Activated CD8-positive, alpha-beta T cell treated with anti-CD3 and anti-CD28 coated beads for 36 hours (primary cell): ENCODE results near the gene SLC46A3. TPM values are rescaled to one million over a fixed set of nuclear protein-coding genes. Genes with fewer than 3 reads are reported as not detected.
"Not testable (repeated sequence)": the region's sequence is repeated elsewhere in the genome, so short reads cannot be mapped to it uniquely, and the experiment has no call there.

ENCODE experiments used
- ATAC-seq: fragments of 200-7000 bp; cut with Tn5 transposase; one replicate; pipeline ENCODE4 v1.10.0; 2021; ENCODE audit warnings: mild to moderate bottlenecking, moderate library complexity
- CTCF ChIA-PET: fragments of 350-600 bp; sonication (Branson Sonifier 250); formaldehyde crosslinking; loops from one replicate; lab custom pipeline; 2021; ENCODE audit warnings: antibody characterized with exemption; lab: Charles Lee
- POLR2A ChIA-PET: fragments of 350-600 bp; sonication (Branson Sonifier 250); formaldehyde crosslinking; loops from one replicate; lab custom pipeline; 2021; ENCODE audit warnings: antibody characterized with exemption; lab: Charles Lee
- DNase-seq: peaks from one replicate; pipeline ENCODE4 v3.0.0-alpha.2; 2020
- H3K27ac Mint-ChIP-seq: one replicate; pipeline ENCODE4 v1.8.0; 2021; ENCODE audit warnings: mild to moderate bottlenecking, mixed read lengths
- H3K27me3 Mint-ChIP-seq: one replicate; pipeline ENCODE4 v1.8.0; 2021; ENCODE audit warnings: mixed read lengths
- H3K36me3 Mint-ChIP-seq: one replicate; pipeline ENCODE4 v1.8.0; 2021; ENCODE audit warnings: low read depth, mixed read lengths
- H3K4me1 Mint-ChIP-seq: one replicate; pipeline ENCODE4 v1.8.0; 2021; ENCODE audit warnings: low read depth, mixed read lengths
- H3K4me3 Mint-ChIP-seq: one replicate; pipeline ENCODE4 v1.8.0; 2021; ENCODE audit warnings: mild to moderate bottlenecking, moderate library complexity, mixed read lengths
- H3K9me3 Mint-ChIP-seq: one replicate; pipeline ENCODE4 v1.8.0; 2021; ENCODE audit warnings: mixed read lengths
- intact Hi-C: fragments of 100-400 bp; cut with micrococcal nuclease; formaldehyde crosslinking; loops from one replicate; pipeline ENCODE4 v1.10.0; 2022
- total RNA-seq, 2 experiments: library from RNA; stranded (reverse); gene quantifications; one replicate each; pipeline ENCODE4 v1.2.3, GENCODE V29; 2021
- TF ChIP-seq, protein P1 (sequence below): fragments of 200-600 bp; IDR thresholded peaks from one replicate; pipeline ENCODE4 v1.8.0; 2022; ENCODE audit warnings: antibody characterized with exemption, mild to moderate bottlenecking

The SLC46A3 gene
- total RNA-seq, 2 experiments from 2014 or later: 3.2 to 3.4 TPM

DNA sequence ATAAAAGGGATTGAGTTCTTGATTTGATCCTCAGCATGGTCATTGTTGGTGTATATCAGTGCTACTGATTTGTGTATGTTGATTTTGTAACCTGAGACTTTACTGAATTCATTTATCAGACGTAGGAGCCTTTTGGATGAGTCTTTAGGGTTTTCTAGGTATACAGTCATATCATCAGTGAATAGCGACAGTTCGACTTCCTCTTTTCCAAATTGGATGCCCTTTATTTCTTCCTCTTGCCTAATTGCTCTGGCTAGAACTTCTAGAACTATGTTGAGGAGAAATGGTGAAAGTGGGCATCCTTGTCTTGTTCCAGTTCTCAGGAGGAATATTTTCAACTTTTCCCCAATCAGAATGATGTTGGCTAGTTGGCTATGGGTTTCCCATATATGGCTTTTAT lies 32.9 kb downstream of the SLC46A3 start:
- ATAC-seq (no peak), DNase-seq (no peak)
- Mint-ChIP-seq H3K36me3 (no peaks in the 10 kb centered on the region), H3K4me1 (no peaks in the 10 kb centered on the region), H3K9me3 (peaks cover 16% of the 10 kb centered on the region), H3K4me3 (no peak overlapping the region), H3K27ac (no peak overlapping the region), H3K27me3 (no peaks in the 10 kb centered on the region)
- intact Hi-C loops: loop anchor here (10.0 kb wide), 1 partner anchor 109 kb away; no protein-coding TSS in a partner anchor
- ChIA-PET POLR2A (no interaction called here), CTCF (no interaction called here)
- TF ChIP-seq, protein P1, sequence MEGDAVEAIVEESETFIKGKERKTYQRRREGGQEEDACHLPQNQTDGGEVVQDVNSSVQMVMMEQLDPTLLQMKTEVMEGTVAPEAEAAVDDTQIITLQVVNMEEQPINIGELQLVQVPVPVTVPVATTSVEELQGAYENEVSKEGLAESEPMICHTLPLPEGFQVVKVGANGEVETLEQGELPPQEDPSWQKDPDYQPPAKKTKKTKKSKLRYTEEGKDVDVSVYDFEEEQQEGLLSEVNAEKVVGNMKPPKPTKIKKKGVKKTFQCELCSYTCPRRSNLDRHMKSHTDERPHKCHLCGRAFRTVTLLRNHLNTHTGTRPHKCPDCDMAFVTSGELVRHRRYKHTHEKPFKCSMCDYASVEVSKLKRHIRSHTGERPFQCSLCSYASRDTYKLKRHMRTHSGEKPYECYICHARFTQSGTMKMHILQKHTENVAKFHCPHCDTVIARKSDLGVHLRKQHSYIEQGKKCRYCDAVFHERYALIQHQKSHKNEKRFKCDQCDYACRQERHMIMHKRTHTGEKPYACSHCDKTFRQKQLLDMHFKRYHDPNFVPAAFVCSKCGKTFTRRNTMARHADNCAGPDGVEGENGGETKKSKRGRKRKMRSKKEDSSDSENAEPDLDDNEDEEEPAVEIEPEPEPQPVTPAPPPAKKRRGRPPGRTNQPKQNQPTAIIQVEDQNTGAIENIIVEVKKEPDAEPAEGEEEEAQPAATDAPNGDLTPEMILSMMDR: no peak

DNA sequence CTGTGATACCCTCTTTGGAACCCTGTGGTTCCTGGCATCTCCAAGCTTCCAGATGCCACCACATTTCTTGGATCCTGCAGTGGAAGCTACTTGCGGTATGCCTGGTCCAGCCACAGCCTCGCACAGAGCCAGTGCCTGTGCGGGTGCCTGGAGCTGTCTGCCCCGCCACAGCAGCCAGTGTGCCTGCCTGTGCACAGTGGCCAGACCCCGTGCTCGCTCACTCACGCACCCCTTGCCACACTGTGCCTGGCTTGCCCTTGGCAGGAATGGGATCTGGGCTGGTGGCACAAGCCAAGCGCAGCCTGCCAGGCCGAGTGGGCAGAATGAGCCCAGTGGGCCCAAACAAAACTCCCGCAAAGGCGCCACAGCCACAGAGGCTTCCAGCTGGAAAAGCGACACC lies 33.7 kb downstream of the SLC46A3 start:
- intact Hi-C loops: loop anchor here (10.0 kb wide), 1 partner anchor 110 kb away; no protein-coding TSS in a partner anchor
- CTCF ChIA-PET: no interaction called here
- Mint-ChIP-seq H3K36me3 (no peaks in the 10 kb centered on the region), H3K9me3 (peaks cover 13% of the 10 kb centered on the region), H3K4me1 (no peaks in the 10 kb centered on the region), H3K27ac (no peak overlapping the region), H3K4me3 (no peak overlapping the region), H3K27me3 (no peaks in the 10 kb centered on the region)
- no peak for ATAC-seq
- TF ChIP-seq, protein P1: no peak
- no peak for DNase-seq
- POLR2A ChIA-PET: no interaction called here

- H3K36me3 Mint-ChIP-seq: peaks cover 2% of the 10 kb centered on the region
- ATAC-seq (no peak), DNase-seq (no peak)
- H3K4me3 Mint-ChIP-seq: no peak overlapping the region
- H3K4me1 Mint-ChIP-seq: no peaks in the 10 kb centered on the region
- TF ChIP-seq, protein P1: no peak
- H3K27ac Mint-ChIP-seq: no peak overlapping the region
- no peaks in the 10 kb centered on the region for H3K27me3 Mint-ChIP-seq
- intact Hi-C loops: loop anchor here (10.0 kb wide), 1 partner anchor 111 kb away; no protein-coding TSS in a partner anchor
- peaks cover 10% of the 10 kb centered on the region for H3K9me3 Mint-ChIP-seq
- ChIA-PET POLR2A (interaction anchor here (0.6 kb wide), 1 partner anchor 12 kb away, joined by 3 read pairs; no protein-coding TSS in a partner anchor), CTCF (no interaction called here)
Measured at GRCh38 chr13:28684257-28684656, 34.5 kb downstream of the SLC46A3 start.

GRCh38 chr13:28683169-28683568 lies 35.6 kb downstream of the SLC46A3 start:
- H3K27ac Mint-ChIP-seq, H3K27me3 Mint-ChIP-seq, POLR2A ChIA-PET, H3K36me3 Mint-ChIP-seq, H3K9me3 Mint-ChIP-seq, H3K4me3 Mint-ChIP-seq, ATAC-seq, CTCF ChIA-PET, DNase-seq, H3K4me1 Mint-ChIP-seq: not testable (repeated sequence)
- intact Hi-C loops: loop anchor here (10.0 kb wide), 1 partner anchor 112 kb away; no protein-coding TSS in a partner anchor

DNA sequence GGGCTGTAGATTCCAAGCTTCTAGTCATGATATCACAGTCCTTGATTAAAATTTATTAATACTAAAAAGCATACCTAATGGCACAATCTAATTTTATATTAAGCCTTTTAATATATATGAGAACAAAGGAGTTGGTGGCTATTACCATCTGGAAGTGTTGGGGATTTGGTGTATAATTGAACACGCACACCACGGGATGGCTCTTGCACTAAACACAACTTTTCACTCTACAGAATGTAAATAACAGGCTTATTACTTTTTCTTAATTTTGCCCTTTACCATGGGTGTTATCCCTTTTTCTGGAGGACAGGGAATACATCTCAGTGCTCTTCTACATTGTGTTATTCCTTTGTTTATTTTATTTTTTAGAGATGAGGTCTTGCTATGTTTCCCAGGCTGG lies 38.2 kb downstream of the SLC46A3 start:
- intact Hi-C loops: loop anchor here (10.0 kb wide), 1 partner anchor 114 kb away; no protein-coding TSS in a partner anchor
- ChIA-PET CTCF (interaction anchor here (1.4 kb wide), 1 partner anchor 10 kb away, joined by 4 read pairs; no protein-coding TSS in a partner anchor), POLR2A (no interaction called here)
- DNase-seq: no peak
- no peaks in the 10 kb centered on the region for H3K9me3 Mint-ChIP-seq
- H3K4me1 Mint-ChIP-seq: no peaks in the 10 kb centered on the region
- H3K27ac Mint-ChIP-seq: no peak overlapping the region
- ATAC-seq: no peak
- H3K36me3 Mint-ChIP-seq: peaks cover 14% of the 10 kb centered on the region
- H3K4me3 Mint-ChIP-seq: no peak overlapping the region
- H3K27me3 Mint-ChIP-seq: no peaks in the 10 kb centered on the region
- TF ChIP-seq, protein P1: no peak
